Caki2 (cell line): ENCODE data around the gene TSPAN18. TPM values are rescaled to one million over a fixed set of nuclear protein-coding genes. Genes with fewer than 3 reads are reported as not detected.

Experiments used
- DNase-seq: peaks from one replicate; pipeline ENCODE4 v3.0.0-alpha.2; 2015; ENCODE audit warnings: low read depth
- in situ Hi-C: cut with HindIII; loops from 2 replicates; pipeline ENCODE4 v1.10.0; 2016; ENCODE audit warnings: low sequenced_read_pairs, low pct_unique_long_range_greater_than_20kb, mixed read lengths
- total RNA-seq: library from RNA; depleted of rRNA; stranded (reverse); fragments of >200 nt; shearing (Covaris generic); gene quantifications from 2 replicates; pipeline ENCODE4 v1.2.3, GENCODE V29; 2014; ENCODE audit warnings: low replicate concordance

Gene TSPAN18
- total RNA-seq, 1 experiment from 2014 or later, result not detected

GRCh38 chr11:44781655-44782054 lies 54.9 kb downstream of the TSPAN18 start:
- no peak for DNase-seq
- in situ Hi-C loops, result no loop called here

- in situ Hi-C loops, result no loop called here
- DNase-seq, result no peak
Measured at GRCh38 chr11:44782478-44782877, 55.7 kb downstream of the TSPAN18 start.

DNA sequence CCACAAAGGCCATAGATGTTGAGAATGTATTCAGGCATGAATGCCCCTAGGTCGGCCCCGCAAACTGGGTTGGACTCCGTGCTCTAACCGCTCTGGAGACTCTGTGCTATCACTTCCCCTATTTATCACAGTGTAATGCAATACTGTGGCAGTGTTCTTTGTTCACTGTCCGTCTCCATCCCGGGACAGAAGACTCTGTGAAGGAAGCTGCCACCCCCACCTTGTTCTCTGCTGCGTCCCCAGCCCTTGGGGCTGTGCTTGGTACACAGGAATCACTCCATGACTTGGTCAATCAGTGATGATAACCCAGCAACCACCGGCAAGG lies 57.6 kb downstream of the TSPAN18 start:
- no peak for DNase-seq
- in situ Hi-C loops, result no loop called here

DNA sequence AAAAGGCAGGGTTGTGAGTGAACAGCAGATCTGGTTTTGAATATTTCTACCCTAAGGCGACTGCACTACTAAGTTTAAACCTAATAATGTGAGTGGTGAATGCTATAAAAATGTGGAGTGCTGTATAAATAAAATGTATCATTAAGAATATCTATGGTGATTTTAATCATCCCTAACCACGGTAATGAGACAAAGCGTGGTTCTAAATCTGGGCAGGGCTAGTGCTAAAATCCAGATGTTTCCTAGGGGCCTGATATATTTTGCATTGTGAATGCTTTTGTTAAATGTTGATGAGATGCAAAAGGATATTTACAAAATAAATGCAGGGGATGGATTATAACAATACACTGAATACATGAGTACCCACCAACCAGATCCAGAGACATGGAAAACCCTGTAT lies 58.1 kb downstream of the TSPAN18 start:
- in situ Hi-C loops, result no loop called here
- DNase-seq, result no peak

DNA sequence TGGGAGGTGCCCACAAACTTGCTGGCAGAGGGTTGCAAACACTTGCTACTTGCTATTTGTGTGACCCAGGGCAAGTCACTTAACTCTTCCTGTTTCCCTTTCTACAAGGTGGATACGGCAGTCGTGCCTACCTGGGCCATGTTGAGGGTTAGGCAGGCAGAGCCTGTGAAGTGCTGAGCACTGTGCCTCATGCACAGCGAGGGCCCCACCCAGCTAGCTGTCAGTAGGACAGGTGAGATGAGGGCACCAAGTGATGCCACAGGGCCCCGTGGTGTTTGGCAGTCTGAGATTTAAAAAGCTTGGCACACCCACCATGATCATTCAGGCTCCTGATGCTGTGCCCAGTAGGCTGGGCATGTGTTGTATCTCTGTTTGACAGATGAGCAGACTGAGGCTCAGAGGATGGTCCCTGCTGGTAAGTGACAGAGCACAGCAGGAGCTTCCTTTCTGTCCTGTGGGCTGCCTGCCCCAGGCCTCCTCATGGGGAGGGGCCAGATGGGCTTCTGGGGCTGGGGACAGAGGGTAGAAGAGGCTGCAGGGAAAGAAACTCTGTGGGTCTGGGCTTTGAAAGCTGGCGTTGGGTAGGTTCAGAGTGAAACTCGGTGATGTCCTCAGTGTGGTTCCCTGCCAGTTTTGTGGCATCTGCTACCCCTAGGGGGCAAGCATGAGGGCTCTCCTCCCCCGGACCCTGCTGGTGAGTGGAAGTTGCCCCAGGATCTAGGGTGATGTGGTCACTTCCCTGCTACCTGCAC lies 59.3 kb downstream of the TSPAN18 start:
- no peak for DNase-seq
- in situ Hi-C loops, result no loop called here

- in situ Hi-C loops, result no loop called here
- no peak for DNase-seq
Measured at GRCh38 chr11:44787070-44787469, 60.3 kb downstream of the TSPAN18 start.

DNA sequence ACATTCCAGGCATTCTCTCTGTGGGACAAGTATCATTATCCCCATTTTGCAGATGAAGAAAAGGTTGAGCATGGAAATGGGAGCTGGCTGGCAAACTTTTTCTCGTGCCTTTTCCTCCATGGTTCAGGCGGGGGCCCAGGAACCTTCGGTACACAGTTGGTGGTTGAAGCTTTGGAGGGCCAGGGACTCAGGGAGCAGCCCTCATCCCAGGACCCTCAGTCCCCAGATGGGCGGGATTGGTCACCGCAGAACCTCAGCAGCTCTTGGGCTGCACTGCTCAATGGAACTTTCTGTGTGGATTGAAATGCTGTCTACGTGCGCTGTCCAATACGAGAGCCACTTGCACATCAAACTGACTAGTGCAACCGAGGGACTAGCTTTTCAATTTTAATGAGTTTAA lies 61.2 kb downstream of the TSPAN18 start:
- DNase-seq, result no peak
- in situ Hi-C loops, result no loop called here

DNA sequence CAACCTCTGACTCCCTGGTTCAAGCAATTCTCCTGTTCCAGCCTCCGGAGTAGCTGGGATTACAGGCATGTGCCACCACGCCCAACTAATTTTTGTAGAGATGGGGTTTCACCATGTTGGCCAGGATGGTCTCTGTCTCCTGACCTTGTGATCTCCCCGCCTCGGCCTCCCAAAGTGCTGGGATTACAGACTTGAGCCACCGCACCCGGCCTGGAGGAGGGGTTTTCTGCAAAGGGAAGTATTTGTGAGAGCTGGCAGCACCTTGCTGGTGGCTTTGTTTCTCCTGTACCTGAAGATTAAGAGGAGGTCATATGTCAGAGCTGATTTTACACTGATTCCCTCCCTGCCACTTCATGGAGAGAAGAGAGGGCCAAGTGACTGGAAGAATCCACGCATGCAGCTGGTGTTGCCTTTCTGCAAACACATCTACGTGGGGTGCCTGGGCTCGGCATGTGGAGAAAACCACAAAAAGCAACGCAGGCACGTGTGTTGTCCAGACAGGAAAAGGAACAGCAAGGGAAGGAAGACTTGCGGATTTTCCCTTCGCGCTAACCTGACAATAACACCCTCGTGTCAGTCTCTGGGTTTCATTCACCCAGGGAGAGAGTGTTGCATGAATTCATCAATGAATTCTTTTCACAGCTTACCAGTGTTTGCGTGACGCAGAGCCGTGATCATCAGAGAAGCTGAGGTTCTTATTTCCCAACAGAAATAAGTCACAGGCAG lies 61.9 kb downstream of the TSPAN18 start:
- in situ Hi-C loops, result no loop called here
- DNase-seq, result no peak

DNA sequence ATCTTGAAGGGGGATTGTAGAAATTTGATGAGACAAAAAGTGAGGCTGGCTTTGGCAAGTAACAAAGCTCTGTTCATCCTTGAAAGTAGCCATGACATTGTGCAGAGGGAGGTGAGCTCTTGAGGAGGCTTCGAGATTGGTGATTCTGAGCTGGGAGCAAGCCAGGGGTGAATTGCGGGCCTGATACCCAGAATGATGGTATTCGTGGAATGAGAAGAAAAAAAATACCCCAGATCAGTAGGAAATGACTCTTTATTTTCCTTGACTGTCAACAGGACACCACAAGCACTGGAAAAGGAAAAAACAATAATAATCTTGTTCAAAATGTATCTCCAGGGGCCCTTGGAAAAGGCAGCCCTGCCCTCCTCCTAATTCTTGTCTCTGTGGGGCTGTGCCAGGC lies 62.7 kb downstream of the TSPAN18 start:
- no peak for DNase-seq
- in situ Hi-C loops, result no loop called here

DNA sequence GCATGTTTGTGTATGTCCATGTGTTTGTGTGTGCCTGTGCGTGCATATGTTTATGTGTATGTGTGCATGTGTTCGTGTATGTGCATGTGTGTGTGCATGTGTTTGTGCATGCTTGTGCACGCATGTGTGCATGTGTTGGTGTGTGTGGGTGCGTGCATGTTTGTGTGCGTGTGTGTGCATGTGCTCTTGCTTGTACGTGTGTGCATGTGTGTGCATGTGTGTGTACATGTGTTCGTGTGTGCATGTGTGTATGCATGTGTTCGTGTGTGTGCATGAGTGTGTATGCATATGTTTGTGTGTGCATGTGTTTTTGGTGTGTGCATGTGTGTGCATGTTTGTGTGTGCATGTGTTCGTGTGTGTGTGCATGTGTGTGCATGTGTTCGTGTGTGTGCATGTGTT lies 63.4 kb downstream of the TSPAN18 start:
- in situ Hi-C loops, result no loop called here
- no peak for DNase-seq

GRCh38 chr11:44791316-44791925 lies 64.7 kb downstream of the TSPAN18 start:
- in situ Hi-C loops, result no loop called here
- no peak for DNase-seq

GRCh38 chr11:44792171-44792570 lies 65.4 kb downstream of the TSPAN18 start:
- DNase-seq, result no peak
- in situ Hi-C loops, result no loop called here

DNA sequence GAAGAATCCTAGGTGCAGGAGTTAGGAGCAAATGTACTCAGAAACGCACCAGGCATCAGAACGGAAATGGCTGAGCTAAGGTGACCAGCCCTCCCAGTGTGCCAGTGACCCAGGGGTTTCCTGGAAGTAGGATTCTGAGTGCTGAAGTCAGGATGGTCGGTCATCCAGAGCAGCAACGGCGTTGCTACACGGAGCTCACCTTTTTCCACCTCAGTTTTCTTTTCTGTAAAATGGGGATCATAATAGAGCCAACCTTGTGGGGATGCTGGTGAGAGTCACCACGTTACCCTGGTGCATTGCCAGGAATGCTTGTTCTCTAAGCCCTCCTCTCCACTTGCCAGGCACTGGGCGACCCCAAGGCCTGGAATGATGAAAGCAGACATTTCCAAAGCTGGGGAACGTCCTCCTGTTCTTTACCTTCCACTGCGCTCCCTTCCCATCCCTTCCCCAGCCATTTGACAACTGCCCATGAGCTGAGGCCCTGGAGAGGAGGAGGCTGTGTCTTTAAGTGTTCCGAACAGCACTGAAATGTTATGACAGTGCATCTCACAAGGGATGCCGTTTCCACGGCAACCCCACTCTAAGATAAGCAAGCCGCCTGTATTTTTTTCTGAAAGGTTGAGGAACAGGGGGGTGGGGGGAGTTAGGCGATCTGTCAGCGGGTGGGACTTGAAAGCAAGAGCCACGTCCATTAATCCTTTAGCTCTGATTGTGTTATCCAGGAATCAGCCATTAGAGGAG lies 66.8 kb downstream of the TSPAN18 start:
- no peak for DNase-seq
- in situ Hi-C loops, result no loop called here

- in situ Hi-C loops, result no loop called here
- DNase-seq, result no peak
Measured at GRCh38 chr11:44795803-44796535, 69.2 kb downstream of the TSPAN18 start.

DNA sequence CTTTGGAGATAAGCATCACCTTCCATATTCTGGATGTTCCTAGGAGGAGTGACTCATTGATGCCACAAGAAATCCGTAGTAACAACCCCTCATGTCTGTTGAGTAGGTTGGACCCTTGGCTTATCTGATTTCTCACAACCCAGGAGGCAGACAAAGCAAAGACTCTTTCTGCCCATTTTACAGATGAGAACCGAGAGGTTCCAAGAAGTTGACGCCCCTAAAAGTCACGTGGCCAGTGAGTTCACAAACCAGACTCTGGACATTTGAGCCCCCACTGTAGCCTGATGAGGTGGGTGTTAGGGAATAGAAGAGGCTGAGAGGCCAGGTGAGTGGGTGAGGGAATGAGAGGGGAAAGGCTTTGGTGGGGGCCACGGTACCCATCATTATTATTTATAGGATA lies 70.3 kb downstream of the TSPAN18 start:
- in situ Hi-C loops, result no loop called here
- DNase-seq, result no peak

DNA sequence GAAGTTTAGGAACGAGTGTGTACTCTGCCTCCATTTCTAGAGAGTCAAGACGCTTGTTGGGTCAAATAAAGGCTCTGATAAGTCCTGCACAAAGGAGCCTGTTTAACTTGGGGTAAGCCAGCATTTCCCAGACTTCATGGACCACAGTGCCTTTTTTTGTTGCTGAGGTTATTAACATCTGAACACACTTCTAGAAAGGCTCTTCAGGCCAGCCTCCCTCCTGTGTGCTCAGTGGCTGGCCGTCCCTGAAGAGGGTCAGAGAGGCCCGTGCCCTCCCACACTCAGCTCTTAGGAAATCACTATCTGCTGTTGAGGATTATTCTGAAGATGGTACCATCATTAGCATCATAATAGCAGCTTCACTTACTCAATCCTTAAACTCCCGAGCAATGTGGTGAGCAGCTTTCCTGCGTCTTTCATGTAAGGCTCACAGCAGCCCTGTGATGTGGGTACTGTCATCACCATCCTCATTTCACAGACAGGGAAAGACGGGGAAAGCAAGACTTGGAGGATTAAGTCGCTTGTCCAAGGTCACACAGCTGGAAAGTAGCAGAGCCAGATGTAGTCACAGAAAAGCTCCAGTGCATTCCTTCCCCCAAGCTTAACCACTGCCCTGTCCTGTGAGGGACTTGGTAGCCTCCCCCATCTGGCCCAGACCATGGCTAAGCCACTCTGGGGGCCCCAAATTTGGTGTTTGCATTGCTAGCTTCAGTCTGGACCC lies 71.3 kb downstream of the TSPAN18 start:
- in situ Hi-C loops, result no loop called here
- DNase-seq, result no peak

DNA sequence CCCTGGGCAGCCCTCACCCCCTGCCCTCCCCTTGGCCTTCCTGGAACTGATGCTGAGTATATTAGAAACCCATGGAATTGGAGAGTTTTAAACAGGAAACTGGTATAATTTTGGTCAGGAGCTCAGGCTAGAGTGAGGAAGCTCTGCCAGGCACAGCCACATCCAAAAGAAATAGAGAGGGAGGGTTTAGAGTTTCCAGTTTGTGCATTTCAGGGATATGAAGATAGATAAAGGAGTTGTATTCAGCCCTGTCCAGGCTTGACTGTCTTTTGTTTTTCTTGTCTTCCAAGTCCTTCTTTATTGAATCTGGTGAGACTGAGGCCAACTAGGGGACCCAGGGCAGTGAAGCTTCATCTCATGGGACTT lies 71.8 kb downstream of the TSPAN18 start:
- no peak for DNase-seq
- in situ Hi-C loops, result no loop called here

DNA sequence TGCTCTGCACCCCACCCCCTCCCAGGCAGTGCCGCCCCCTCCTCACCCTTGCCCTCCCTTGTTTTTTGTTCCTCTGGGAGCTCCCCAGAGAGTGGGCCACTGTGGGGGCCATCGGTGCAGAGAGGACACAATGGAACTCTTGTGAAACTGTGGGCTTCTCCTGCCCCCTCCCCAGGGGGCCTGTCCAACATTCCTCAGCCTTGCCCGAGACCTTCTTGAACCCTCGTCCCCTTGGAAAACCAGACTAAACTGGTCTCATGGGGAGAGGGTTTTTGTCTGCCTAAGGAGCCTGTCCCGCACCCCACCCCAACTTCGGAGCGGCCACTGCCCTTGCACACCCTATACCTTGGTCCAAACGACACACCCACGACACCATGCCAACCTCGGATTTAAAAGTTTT lies 72.2 kb downstream of the TSPAN18 start:
- DNase-seq, result no peak
- in situ Hi-C loops, result no loop called here
